ENCODE results near the gene GSG1. TPM values are rescaled to one million over a fixed set of nuclear protein-coding genes. Genes with fewer than 3 reads are reported as not detected.
A peak's percentile ranks its signal among the peaks of the same experiment; 100 is the strongest.

GSG1 gene
- total RNA-seq, 1 donor from 2014 or later: not detected

- Histone ChIP-seq H3K4me3 (peak overlapping the region; percentile 56), H3K4me1 (peaks cover 59% of the 10 kb centered on the region), H3K27ac (replicated peaks) (peak overlapping the region; percentile 93), H3K36me3 (no peaks in the 10 kb centered on the region), H3K27me3 (ENCODE audit: low read depth) (no peaks in the 10 kb centered on the region), H3K9me3 (replicated peaks) (no peaks in the 10 kb centered on the region)
- no peak for TF ChIP-seq CTCF (IDR thresholded peaks at IDR 0.05; ENCODE audit: borderline replicate concordance)
- intact Hi-C loops (cut with micrococcal nuclease): loop anchor here (5.0 kb wide), 1 partner anchor 115 kb away; no protein-coding TSS in a partner anchor
- peak; percentile 30 for DNase-seq
Observed at GRCh38 chr12:13097491-13098011, 5.9 kb downstream of the GSG1 start.

- no peak for DNase-seq
- Histone ChIP-seq H3K4me3 (no peak overlapping the region), H3K36me3 (no peaks in the 10 kb centered on the region), H3K4me1 (peaks cover 42% of the 10 kb centered on the region), H3K27ac (replicated peaks) (no peak overlapping the region), H3K9me3 (replicated peaks) (no peaks in the 10 kb centered on the region), H3K27me3 (ENCODE audit: low read depth) (no peaks in the 10 kb centered on the region)
- no peak for TF ChIP-seq CTCF (IDR thresholded peaks at IDR 0.05; ENCODE audit: borderline replicate concordance)
- intact Hi-C loops (cut with micrococcal nuclease): loop anchor here (5.0 kb wide), 1 partner anchor 117 kb away; no protein-coding TSS in a partner anchor
Observed at GRCh38 chr12:13095266-13095995, 8.0 kb downstream of the GSG1 start.

- intact Hi-C loops (cut with micrococcal nuclease): no loop called here
- DNase-seq: no peak
- no peak for TF ChIP-seq CTCF (IDR thresholded peaks at IDR 0.05; ENCODE audit: borderline replicate concordance)
- Histone ChIP-seq H3K36me3 (no peaks in the 10 kb centered on the region), H3K9me3 (replicated peaks) (no peaks in the 10 kb centered on the region), H3K27me3 (ENCODE audit: low read depth) (no peaks in the 10 kb centered on the region), H3K4me3 (no peak overlapping the region), H3K27ac (replicated peaks) (no peak overlapping the region), H3K4me1 (peaks cover 31% of the 10 kb centered on the region)
Observed at GRCh38 chr12:13094367-13094766, 9.1 kb downstream of the GSG1 start.

GRCh38 chr12:13093848-13094220 is 9.6 kb downstream of the GSG1 start:
- no peak for TF ChIP-seq CTCF (IDR thresholded peaks at IDR 0.05; ENCODE audit: borderline replicate concordance)
- Histone ChIP-seq H3K27ac (replicated peaks) (no peak overlapping the region), H3K4me3 (no peak overlapping the region), H3K36me3 (no peaks in the 10 kb centered on the region), H3K27me3 (ENCODE audit: low read depth) (no peaks in the 10 kb centered on the region), H3K9me3 (replicated peaks) (no peaks in the 10 kb centered on the region), H3K4me1 (peaks cover 26% of the 10 kb centered on the region)
- no peak for DNase-seq
- intact Hi-C loops (cut with micrococcal nuclease): no loop called here

GRCh38 chr12:13093191-13093847 is 10.1 kb downstream of the GSG1 start:
- TF ChIP-seq CTCF (IDR thresholded peaks at IDR 0.05; ENCODE audit: borderline replicate concordance): no peak
- peaks cover 21% of the 10 kb centered on the region for H3K4me1 ChIP-seq
- H3K36me3 ChIP-seq: no peaks in the 10 kb centered on the region
- intact Hi-C loops (cut with micrococcal nuclease): no loop called here
- no peaks in the 10 kb centered on the region for H3K27me3 ChIP-seq (ENCODE audit: low read depth)
- no peak for DNase-seq
- H3K4me3 ChIP-seq: no peak overlapping the region
- no peak overlapping the region for H3K27ac ChIP-seq (replicated peaks)
- no peaks in the 10 kb centered on the region for H3K9me3 ChIP-seq (replicated peaks)

Measured in left ventricle myocardium inferior (tissue), 1 donor.